OCI-LY3 (cell line): ENCODE data around the gene CAMTA1.
"Not testable (repeated sequence)": the region's sequence is repeated elsewhere in the genome, so short reads cannot be mapped to it uniquely, and the experiment has no call there.

Source experiments
- H2AFZ ChIP-seq: fragments of 200-600, 300-600 bp; shearing (Covaris generic); 2 replicates; pipeline ENCODE4 v1.6.0; 2014; ENCODE audit warnings: antibody characterized with exemption, low read depth, low read length
- H3K27ac ChIP-seq: fragments of 200-600, 300-600 bp; sonication (generic); 2 replicates; pipeline ENCODE4 v1.5.1; 2014; ENCODE audit warnings: mild to moderate bottlenecking, low read length, moderate library complexity, mixed read lengths
- H3K27me3 ChIP-seq: fragments of 200-600, 300-600 bp; sonication (generic); 2 replicates; pipeline ENCODE4 v1.6.1; 2014; ENCODE audit warnings: low read depth, low read length, mixed read lengths
- H3K36me3 ChIP-seq: fragments of 200-600, 300-600 bp; sonication (generic); replicated peaks from 2 replicates; pipeline ENCODE3; 2014; ENCODE audit warnings: low read depth, low read length, mixed read lengths
- H3K4me1 ChIP-seq: fragments of 300-600, 200-600 bp; sonication (generic); 2 replicates; pipeline ENCODE4 v1.6.1; 2014; ENCODE audit warnings: low read length, mixed read lengths
- H3K4me2 ChIP-seq: fragments of 200-600, 300-600 bp; sonication (generic); 2 replicates; pipeline ENCODE4 v1.6.1; 2014; ENCODE audit warnings: low read length, mixed read lengths
- H3K4me3 ChIP-seq: fragments of 300-600, 200-600 bp; sonication (generic); 2 replicates; pipeline ENCODE4 v1.5.1; 2014; ENCODE audit warnings: antibody characterized with exemption, mild to moderate bottlenecking, low read length, moderate library complexity
- H3K79me2 ChIP-seq: fragments of 300-600, 200-600 bp; shearing (Covaris generic); 2 replicates; pipeline ENCODE4 v1.6.1; 2014; ENCODE audit warnings: mild to moderate bottlenecking, low read length, mixed read lengths
- H3K9ac ChIP-seq: fragments of 300-600, 200-600 bp; shearing (Covaris generic); 2 replicates; pipeline ENCODE4 v1.6.0; 2014; ENCODE audit warnings: mild to moderate bottlenecking, low read length, moderate library complexity
- H3K9me3 ChIP-seq: fragments of 200-600, 300-600 bp; shearing (Covaris generic); 2 replicates; pipeline ENCODE4 v1.6.1; 2014; ENCODE audit warnings: low read length, mixed read lengths; ENCODE audit not compliant: insufficient read depth
- H4K20me1 ChIP-seq: fragments of 200-600, 300-600 bp; sonication (generic); 2 replicates; pipeline ENCODE4 v1.6.1; 2016; ENCODE audit warnings: low read length, mixed read lengths; ENCODE audit not compliant: insufficient read depth
- EZH2phosphoT487 ChIP-seq: fragments of 200-600 bp; shearing (Covaris generic); IDR thresholded peaks from 2 replicates; pipeline ENCODE4 v1.6.1; 2018; ENCODE audit warnings: antibody characterized with exemption, mixed run types, low read depth
- TF ChIP-seq, protein P1 (sequence below): fragments of 200-600, 300-600 bp; sonication (generic); IDR thresholded peaks from 2 replicates; pipeline ENCODE4 v1.5.1; 2014; ENCODE audit warnings: antibody characterized with exemption, low read length, low read depth

CAMTA1 gene

DNA sequence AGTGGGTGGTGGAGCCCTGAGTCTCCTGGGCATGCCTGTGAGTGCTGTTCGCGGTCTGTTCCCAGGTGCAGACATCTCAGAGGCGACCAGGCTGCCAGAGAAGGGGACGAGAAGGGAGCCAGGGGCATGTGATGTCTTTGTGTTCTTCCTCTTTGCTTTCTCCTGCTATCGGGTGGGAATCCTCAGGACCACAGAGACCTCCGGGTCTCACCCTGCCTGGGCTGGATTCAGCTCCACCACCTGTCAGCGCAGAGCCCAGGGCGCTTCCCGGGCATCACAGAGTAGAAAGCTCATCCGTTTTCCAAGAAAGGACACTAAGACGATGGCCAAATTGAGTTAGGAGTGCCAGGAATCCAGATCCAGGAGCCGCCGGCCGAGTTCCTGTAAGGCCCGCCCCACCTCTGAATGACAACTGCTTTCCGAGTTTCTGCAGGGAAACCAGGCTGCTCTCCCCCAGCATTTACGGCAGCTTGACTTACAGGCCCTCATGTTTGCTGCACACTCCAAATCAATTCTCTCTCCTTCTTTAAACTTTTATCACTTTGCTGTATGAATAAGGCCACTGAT, 130.8 kb downstream of the CAMTA1 start:
- Histone ChIP-seq H4K20me1 (no peaks in the 10 kb centered on the region), H3K4me2 (no peak overlapping the region), H3K27me3 (no peaks in the 10 kb centered on the region), H3K36me3 (no peaks in the 10 kb centered on the region), H3K4me3 (no peak overlapping the region), H3K9ac (no peak overlapping the region), H3K9me3 (no peaks in the 10 kb centered on the region), H2AFZ (no peak overlapping the region), H3K79me2 (no peaks in the 10 kb centered on the region), H3K27ac (no peak overlapping the region), H3K4me1 (no peaks in the 10 kb centered on the region)
- TF ChIP-seq, protein P1, sequence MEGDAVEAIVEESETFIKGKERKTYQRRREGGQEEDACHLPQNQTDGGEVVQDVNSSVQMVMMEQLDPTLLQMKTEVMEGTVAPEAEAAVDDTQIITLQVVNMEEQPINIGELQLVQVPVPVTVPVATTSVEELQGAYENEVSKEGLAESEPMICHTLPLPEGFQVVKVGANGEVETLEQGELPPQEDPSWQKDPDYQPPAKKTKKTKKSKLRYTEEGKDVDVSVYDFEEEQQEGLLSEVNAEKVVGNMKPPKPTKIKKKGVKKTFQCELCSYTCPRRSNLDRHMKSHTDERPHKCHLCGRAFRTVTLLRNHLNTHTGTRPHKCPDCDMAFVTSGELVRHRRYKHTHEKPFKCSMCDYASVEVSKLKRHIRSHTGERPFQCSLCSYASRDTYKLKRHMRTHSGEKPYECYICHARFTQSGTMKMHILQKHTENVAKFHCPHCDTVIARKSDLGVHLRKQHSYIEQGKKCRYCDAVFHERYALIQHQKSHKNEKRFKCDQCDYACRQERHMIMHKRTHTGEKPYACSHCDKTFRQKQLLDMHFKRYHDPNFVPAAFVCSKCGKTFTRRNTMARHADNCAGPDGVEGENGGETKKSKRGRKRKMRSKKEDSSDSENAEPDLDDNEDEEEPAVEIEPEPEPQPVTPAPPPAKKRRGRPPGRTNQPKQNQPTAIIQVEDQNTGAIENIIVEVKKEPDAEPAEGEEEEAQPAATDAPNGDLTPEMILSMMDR = no peak
- no peak for TF ChIP-seq EZH2phosphoT487

DNA sequence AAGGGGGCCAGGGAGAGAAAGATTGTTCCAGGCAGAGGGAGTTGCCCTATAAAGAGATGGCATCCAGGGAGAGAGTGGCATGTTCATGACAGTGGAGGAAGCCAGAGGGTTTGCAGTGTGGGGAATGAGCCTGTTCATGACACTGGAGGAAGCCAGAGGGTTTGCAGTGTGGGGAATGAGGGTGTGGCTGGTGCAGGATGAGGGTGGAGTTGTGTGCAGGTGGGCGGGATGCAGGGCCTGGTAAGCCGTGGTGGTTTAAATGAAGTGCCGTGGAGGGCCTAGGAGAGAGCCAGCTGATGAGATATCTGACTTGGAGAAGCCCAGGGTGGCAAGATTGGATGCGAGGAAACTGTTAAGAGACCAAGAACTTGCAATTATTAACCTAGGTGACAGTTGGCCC, 131.8 kb downstream of the CAMTA1 start:
- H3K4me2 ChIP-seq = no peak overlapping the region
- H3K36me3 ChIP-seq = no peaks in the 10 kb centered on the region
- no peaks in the 10 kb centered on the region for H3K9me3 ChIP-seq
- no peaks in the 10 kb centered on the region for H3K4me1 ChIP-seq
- no peak overlapping the region for H3K4me3 ChIP-seq
- no peaks in the 10 kb centered on the region for H4K20me1 ChIP-seq
- no peaks in the 10 kb centered on the region for H3K27me3 ChIP-seq
- no peak overlapping the region for H3K27ac ChIP-seq
- no peak overlapping the region for H2AFZ ChIP-seq
- H3K79me2 ChIP-seq = no peaks in the 10 kb centered on the region
- no peak overlapping the region for H3K9ac ChIP-seq
- TF ChIP-seq, protein P1 = no peak
- no peak for TF ChIP-seq EZH2phosphoT487

DNA sequence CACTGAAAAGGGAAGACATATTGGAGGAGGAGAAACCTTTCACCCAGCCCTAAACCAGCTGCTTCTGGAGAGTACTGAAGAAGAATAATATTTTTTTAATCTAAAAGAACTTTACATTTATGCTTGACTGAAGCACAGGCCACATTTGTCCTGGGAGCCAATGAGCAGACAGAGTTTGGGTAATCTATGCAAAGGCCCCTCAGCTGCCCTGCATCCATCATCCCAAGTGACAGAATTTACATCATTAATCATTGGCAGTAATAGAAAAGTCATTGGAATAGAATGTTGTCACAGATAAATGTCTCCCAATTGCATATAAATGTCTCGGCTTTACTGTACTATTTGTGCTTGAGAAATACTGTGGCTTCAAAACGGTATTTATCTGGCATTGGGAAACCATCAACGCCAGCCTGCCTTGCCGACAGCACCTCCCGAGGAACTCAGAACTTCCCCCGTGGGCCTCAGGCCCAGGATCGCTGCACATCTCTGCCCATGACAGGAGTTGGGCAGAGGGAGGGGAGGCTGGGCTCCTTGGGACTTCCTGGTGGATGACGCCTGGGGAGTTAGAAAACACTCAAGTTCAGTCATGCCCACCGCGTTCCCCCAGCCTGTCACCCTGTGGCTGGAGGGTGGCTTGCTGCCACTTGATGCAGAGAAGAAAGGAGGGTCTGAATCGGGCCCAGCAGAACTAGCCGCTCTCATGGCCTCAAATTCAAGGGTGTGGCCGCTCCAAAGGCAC, 133.1 kb downstream of the CAMTA1 start:
- no peaks in the 10 kb centered on the region for H4K20me1 ChIP-seq
- H3K9ac ChIP-seq = no peak overlapping the region
- H3K4me3 ChIP-seq = no peak overlapping the region
- H3K9me3 ChIP-seq = no peaks in the 10 kb centered on the region
- H3K27ac ChIP-seq = no peak overlapping the region
- no peak overlapping the region for H3K4me2 ChIP-seq
- H2AFZ ChIP-seq = no peak overlapping the region
- no peaks in the 10 kb centered on the region for H3K36me3 ChIP-seq
- no peaks in the 10 kb centered on the region for H3K27me3 ChIP-seq
- no peak for TF ChIP-seq EZH2phosphoT487
- TF ChIP-seq, protein P1 = no peak
- no peaks in the 10 kb centered on the region for H3K4me1 ChIP-seq
- no peaks in the 10 kb centered on the region for H3K79me2 ChIP-seq

DNA sequence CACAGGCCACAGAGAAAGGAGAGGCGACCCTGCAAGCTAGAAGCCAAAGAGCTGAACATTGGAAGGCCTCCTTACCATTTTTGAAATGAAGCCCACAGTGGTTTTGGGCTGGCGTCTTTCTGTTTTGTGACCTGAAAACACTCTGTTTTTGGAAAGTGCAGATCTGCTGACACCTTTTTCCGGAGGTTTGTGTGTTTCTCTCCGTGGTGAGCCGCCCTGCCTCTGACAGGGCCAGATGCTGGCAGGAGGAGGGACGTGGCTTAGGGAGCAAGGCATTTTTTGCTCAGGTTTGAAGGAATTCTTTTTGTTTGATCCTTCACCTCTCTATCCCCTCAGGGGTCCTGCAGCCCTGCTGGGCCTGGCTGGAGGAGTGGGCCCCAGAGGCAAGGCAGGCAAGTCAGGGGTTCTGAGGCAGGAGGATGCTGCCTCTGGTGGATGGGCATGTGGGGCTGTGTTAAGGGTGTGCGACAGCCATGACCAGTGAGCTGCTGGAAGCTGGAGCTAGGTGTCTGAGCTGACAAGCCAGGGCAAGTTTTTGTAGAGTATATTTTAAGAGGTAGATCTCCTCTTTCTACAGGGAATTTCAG, 133.8 kb downstream of the CAMTA1 start:
- Histone ChIP-seq H3K4me3 (no peak overlapping the region), H3K4me1 (no peaks in the 10 kb centered on the region), H3K9me3 (no peaks in the 10 kb centered on the region), H4K20me1 (no peaks in the 10 kb centered on the region), H2AFZ (no peak overlapping the region), H3K4me2 (no peak overlapping the region), H3K79me2 (no peaks in the 10 kb centered on the region), H3K27me3 (no peaks in the 10 kb centered on the region), H3K27ac (no peak overlapping the region), H3K36me3 (no peaks in the 10 kb centered on the region), H3K9ac (no peak overlapping the region)
- TF ChIP-seq, protein P1 = no peak
- TF ChIP-seq EZH2phosphoT487 = no peak

GRCh38 chr1:6921506-6921905, 136.3 kb downstream of the CAMTA1 start:
- not testable (repeated sequence) for H3K9me3 ChIP-seq, H3K36me3 ChIP-seq, H3K9ac ChIP-seq, H3K27ac ChIP-seq, H3K79me2 ChIP-seq, H3K4me3 ChIP-seq, H4K20me1 ChIP-seq, H3K4me2 ChIP-seq, H2AFZ ChIP-seq, H3K4me1 ChIP-seq, H3K27me3 ChIP-seq
